Fibroblast of lung (primary cell): Measurements from ENCODE around the gene ARHGAP42.

Source experiments
- EZH2 ChIP-seq: IDR thresholded peaks from 2 replicates; pipeline ENCODE4 v1.5.1; 2012; ENCODE audit warnings: low read length, control low read depth, mild to moderate bottlenecking; ENCODE audit errors: missing control alignments
- TF ChIP-seq, protein P1 (sequence below), 2 donors: IDR thresholded peaks in 1 of 2; conservative IDR thresholded peaks in 1 of 2; 1 replicate in 1 of 2; 2 replicates in 1 of 2; pipeline ENCODE4 v1.5.1; 2011 to 2012; ENCODE audit warnings: low read length in 2 of 2, control low read depth in 1 of 2, inconsistent platforms in 1 of 2, low read depth in 1 of 2, mild to moderate bottlenecking in 1 of 2

DNA sequence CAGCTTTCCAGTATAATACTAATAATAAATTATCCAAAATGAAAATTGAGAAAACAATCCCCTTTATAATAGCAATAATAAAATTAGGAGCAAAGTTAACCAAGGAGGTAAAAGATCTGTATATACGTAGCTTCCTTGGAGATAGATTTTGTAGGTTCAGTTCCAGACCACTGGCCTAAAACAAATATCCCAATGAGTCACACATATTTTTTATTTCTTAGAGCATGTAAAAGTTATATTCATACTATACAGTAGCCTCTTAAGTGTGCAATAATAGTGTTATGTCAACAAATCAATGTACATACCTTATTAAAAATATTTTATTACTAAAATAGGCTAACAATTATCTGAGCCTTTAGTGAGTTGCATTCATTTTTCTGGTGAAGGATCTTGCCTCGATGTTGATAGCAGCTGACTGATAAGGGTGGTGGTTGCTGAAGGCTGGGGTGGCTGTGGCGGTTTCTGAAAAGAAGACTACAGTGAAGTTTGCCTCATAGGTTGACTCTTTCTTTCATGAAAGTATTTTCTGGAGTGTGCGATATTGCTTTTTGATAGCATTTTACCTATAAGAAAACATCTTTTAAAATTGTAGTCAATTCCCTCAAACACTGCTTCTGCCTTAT lies 178.5 kb downstream of the ARHGAP42 start:
- TF ChIP-seq, protein P1, sequence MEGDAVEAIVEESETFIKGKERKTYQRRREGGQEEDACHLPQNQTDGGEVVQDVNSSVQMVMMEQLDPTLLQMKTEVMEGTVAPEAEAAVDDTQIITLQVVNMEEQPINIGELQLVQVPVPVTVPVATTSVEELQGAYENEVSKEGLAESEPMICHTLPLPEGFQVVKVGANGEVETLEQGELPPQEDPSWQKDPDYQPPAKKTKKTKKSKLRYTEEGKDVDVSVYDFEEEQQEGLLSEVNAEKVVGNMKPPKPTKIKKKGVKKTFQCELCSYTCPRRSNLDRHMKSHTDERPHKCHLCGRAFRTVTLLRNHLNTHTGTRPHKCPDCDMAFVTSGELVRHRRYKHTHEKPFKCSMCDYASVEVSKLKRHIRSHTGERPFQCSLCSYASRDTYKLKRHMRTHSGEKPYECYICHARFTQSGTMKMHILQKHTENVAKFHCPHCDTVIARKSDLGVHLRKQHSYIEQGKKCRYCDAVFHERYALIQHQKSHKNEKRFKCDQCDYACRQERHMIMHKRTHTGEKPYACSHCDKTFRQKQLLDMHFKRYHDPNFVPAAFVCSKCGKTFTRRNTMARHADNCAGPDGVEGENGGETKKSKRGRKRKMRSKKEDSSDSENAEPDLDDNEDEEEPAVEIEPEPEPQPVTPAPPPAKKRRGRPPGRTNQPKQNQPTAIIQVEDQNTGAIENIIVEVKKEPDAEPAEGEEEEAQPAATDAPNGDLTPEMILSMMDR (conservative IDR thresholded peaks at IDR 0.05 in 1 of 2, IDR thresholded peaks at IDR 0.05 in 1 of 2; ENCODE audit: low read depth in 1 of 2, low read length in 2 of 2) = no peak
- TF ChIP-seq EZH2 = no peak
